CD4-positive, alpha-beta memory T cell (primary cell): ENCODE results near the gene PRR35. TPM values are rescaled to one million over a fixed set of nuclear protein-coding genes. Genes with fewer than 3 reads are reported as not detected.

Experiments
- CTCF ChIA-PET: fragments of 350-600 bp; sonication (Branson Sonifier 250); formaldehyde crosslinking; loops from one replicate; lab custom pipeline; 2021; ENCODE audit warnings: inconsistent platforms; ENCODE audit not compliant: partially characterized antibody; lab: Charles Lee
- POLR2A ChIA-PET: fragments of 350-600 bp; sonication (Branson Sonifier 250); formaldehyde crosslinking; loops from one replicate; lab custom pipeline; 2021; ENCODE audit not compliant: partially characterized antibody; lab: Charles Lee
- DNase-seq, 5 donors: peaks; one replicate each; pipeline versions ENCODE4 v3.0.0 to v3.0.0-alpha.2; 2020 to 2022; ENCODE audit warnings: mixed read lengths in 1 of 5
- H3K27ac ChIP-seq: one replicate; pipeline ENCODE4 v1.7.0; 2013; ENCODE audit warnings: low read depth, low read length
- H3K27me3 ChIP-seq: 2 replicates; pipeline ENCODE4 v1.7.0; 2013; ENCODE audit warnings: mild to moderate bottlenecking, low read length, moderate library complexity; ENCODE audit not compliant: insufficient read depth
- H3K36me3 ChIP-seq: 2 replicates; pipeline ENCODE4 v1.7.0; 2013; ENCODE audit warnings: mild to moderate bottlenecking, low read length, moderate library complexity; ENCODE audit not compliant: insufficient read depth
- H3K4me1 ChIP-seq: 2 replicates; pipeline ENCODE4 v1.7.0; 2013; ENCODE audit warnings: mild to moderate bottlenecking, low read length, moderate library complexity; ENCODE audit not compliant: insufficient read depth
- H3K4me3 ChIP-seq, 2 donors: one replicate each; pipeline ENCODE4 v1.7.0; 2013; ENCODE audit warnings: low read length in 2 of 2, mild to moderate bottlenecking in 1 of 2
- H3K9me3 ChIP-seq, 2 donors: one replicate each; pipeline ENCODE4 v1.7.0; 2013; ENCODE audit warnings: low read length in 2 of 2, control low read depth in 1 of 2; ENCODE audit not compliant: control insufficient read depth in 1 of 2
- H3K27ac Mint-ChIP-seq, 7 donors: one replicate each; pipeline ENCODE4 v1.8.0; 2020 to 2021; ENCODE audit warnings: mixed read lengths in 7 of 7, mild to moderate bottlenecking in 6 of 7, inconsistent platforms in 3 of 7, moderate library complexity in 3 of 7
- H3K27me3 Mint-ChIP-seq, 2 donors: one replicate each; pipeline ENCODE4 v1.8.0; 2020 to 2021; ENCODE audit warnings: mixed read lengths in 2 of 2
- H3K36me3 Mint-ChIP-seq, 2 donors: one replicate each; pipeline ENCODE4 v1.8.0; 2020 to 2021; ENCODE audit warnings: mixed read lengths in 2 of 2, inconsistent platforms in 1 of 2, mild to moderate bottlenecking in 1 of 2
- H3K4me1 Mint-ChIP-seq, 4 donors: one replicate each; pipeline ENCODE4 v1.8.0; 2020 to 2021; ENCODE audit warnings: mixed read lengths in 4 of 4, mild to moderate bottlenecking in 1 of 4
- H3K4me3 Mint-ChIP-seq, 8 donors: one replicate each; pipeline ENCODE4 v1.8.0; 2020 to 2021; ENCODE audit warnings: mixed read lengths in 8 of 8, mild to moderate bottlenecking in 7 of 8, moderate library complexity in 6 of 8, inconsistent platforms in 3 of 8
- H3K9me3 Mint-ChIP-seq, 8 donors: one replicate each; pipeline ENCODE4 v1.8.0; 2020 to 2021; ENCODE audit warnings: mixed read lengths in 8 of 8, mild to moderate bottlenecking in 5 of 8, inconsistent platforms in 3 of 8, moderate library complexity in 1 of 8
- intact Hi-C: fragments of 100-400 bp; cut with micrococcal nuclease; formaldehyde crosslinking; loops from one replicate; pipeline ENCODE4 v1.15.1; 2023
- polyA plus RNA-seq, 2 donors: library from polyadenylated mRNA; unstranded; fragments of 300-500 nt; fragmentation: Illumina TruSeq; gene quantifications; one replicate each; pipeline ENCODE4 v1.2.3, GENCODE V29; 2021
- total RNA-seq, 2 experiments: library from RNA; stranded (reverse); gene quantifications; one replicate each; pipeline ENCODE4 v1.2.3, GENCODE V29; 2021

Gene PRR35
- total and polyA plus RNA-seq, 4 experiments from 2014 or later, result not detected

DNA sequence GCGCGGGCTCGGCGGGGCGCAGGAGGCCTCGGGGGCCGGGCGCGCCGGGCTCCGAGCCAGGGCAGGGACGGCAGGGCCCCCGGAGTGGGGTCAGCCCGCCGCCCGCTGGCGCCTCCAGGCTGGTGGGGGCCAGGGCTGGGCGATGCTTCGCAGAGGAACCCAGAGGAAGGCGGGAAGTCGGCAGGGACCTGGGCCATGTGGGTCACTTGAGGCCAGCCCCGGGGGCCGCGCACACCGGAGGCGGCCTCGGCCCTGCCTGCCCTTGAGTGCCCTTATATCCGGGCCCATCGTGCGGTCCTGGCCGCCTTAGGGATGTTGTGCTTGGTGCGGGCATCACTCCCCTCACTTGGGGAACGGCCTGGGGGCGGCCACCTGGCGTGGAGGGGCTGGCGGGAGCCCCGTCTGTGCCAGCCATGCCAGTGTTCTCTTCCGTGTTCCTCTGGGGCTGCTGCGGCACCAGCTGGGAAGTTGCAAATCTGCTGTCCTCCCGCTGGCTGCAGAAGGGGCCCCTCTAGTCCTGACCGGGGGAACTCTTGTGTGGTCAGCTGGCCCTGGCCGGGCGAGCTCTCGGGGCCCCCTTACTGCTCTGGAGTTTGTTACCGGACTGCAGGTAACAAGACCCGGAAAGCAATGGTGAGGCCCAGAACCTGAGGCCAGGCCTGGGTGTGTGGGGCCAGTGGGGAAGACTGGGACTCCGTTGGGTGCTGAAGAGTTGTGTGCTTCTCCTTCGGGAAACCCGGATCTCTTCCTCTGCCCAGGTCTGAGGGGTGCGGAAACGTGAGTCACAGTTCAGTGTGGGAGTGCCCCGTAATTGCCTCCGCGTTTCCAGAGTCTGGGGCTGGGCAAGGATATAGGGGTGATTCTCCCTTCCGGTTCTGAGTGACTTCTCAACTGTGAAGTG is 31.8 kb upstream of the PRR35 start:
- Histone ChIP-seq H3K4me1 (peaks cover 43% of the 10 kb centered on the region), H3K4me3 (peak overlapping the region; percentile 50 to 57), H3K27me3 (no peaks in the 10 kb centered on the region), H3K9me3 (no peaks in the 10 kb centered on the region), H3K27ac (peak overlapping the region; percentile 73), H3K36me3 (peaks cover 5% of the 10 kb centered on the region)
- peak in 4 of 5 donors; percentile 20 to 53 (median 30) for DNase-seq
- Mint-ChIP-seq H3K9me3 (no peaks in the 10 kb centered on the region), H3K36me3 (peaks cover 0 to 8% of the 10 kb centered on the region in 2 donors), H3K4me3 (peak overlapping the region; percentile 90 to 95 (median 92)), H3K27me3 (no peaks in the 10 kb centered on the region), H3K4me1 (peaks cover 16 to 44% (median 29%) of the 10 kb centered on the region in 4 donors), H3K27ac (peak overlapping the region; percentile 81 to 95 (median 92))
- ChIA-PET CTCF (no interaction called here), POLR2A (interaction anchor here (0.5 to 2.1 kb wide), 9 partner anchors 19 to 1483 kb away, joined by 3 to 16 read pairs (median 5); partner anchors contain the start of genes METTL26, NHLRC4 and RAB11FIP3)
- intact Hi-C loops, result no loop called here

GRCh38 chr16:529012-529575 is 31.1 kb upstream of the PRR35 start:
- H3K4me1 ChIP-seq, result peaks cover 43% of the 10 kb centered on the region
- H3K27ac ChIP-seq, result peak overlapping the region; percentile 73
- H3K36me3 ChIP-seq, result peaks cover 5% of the 10 kb centered on the region
- Mint-ChIP-seq H3K4me3 (peak overlapping the region; percentile 90 to 95 (median 92)), H3K27ac (peak overlapping the region; percentile 81 to 95 (median 92)), H3K36me3 (peaks cover 0 to 8% of the 10 kb centered on the region in 2 donors), H3K27me3 (no peaks in the 10 kb centered on the region), H3K9me3 (no peaks in the 10 kb centered on the region), H3K4me1 (peaks cover 16 to 44% (median 29%) of the 10 kb centered on the region in 4 donors)
- CTCF ChIA-PET, result no interaction called here
- H3K9me3 ChIP-seq, result no peaks in the 10 kb centered on the region
- peak in 3 of 5 donors; percentile 15 to 29 (median 23) for DNase-seq
- no peaks in the 10 kb centered on the region for H3K27me3 ChIP-seq
- peak overlapping the region; percentile 50 to 57 for H3K4me3 ChIP-seq
- intact Hi-C loops, result no loop called here
- POLR2A ChIA-PET, result interaction anchor here (0.5 to 2.1 kb wide), 5 partner anchors 18 to 1483 kb away, joined by 3 to 8 read pairs (median 5); partner anchors contain the start of genes METTL26, NHLRC4 and RAB11FIP3

DNA sequence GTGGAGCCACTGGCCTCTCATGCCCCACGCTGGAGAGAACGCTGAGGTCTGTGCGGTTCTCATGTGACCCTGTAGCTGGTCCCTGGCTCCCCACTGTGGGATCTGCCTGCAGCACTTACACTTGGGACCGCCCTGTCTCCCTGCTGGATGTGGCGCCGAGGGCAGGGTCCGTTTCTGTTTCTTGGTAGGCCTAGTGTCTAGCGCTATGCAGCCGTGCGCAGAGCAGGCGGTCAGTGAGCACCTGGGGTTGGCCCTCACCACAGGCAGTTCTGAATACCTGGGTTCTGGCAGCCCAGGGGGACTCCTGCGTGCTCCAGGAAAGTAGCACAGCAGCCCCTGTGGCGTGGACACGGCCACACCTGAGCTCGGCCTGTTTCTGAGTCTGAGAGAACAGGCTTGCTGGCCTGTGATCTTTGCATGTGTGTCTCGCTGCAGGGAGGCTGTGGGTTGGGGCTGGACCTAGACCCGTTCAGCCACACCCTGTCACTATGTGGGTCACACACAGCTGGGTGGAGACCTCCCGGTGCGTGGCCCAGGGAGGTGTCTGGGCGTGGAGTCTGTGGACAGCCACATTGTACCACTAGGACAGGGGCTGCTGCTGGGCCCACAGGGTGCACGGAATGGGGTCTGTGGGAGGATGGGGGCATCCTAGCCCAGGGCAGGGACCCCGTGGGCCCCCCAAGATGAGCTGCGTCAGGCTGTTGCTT is 29.9 kb upstream of the PRR35 start:
- Histone ChIP-seq H3K9me3 (no peaks in the 10 kb centered on the region), H3K36me3 (peaks cover 5% of the 10 kb centered on the region), H3K27ac (no peak overlapping the region), H3K4me3 (peak overlapping the region in 1 of 2 donors; percentile 57), H3K4me1 (peaks cover 39% of the 10 kb centered on the region), H3K27me3 (no peaks in the 10 kb centered on the region)
- POLR2A ChIA-PET, result no interaction called here
- H3K36me3 Mint-ChIP-seq, result peaks cover 0 to 8% of the 10 kb centered on the region in 2 donors
- peaks cover 16 to 39% (median 27%) of the 10 kb centered on the region in 4 donors for H3K4me1 Mint-ChIP-seq
- intact Hi-C loops, result no loop called here
- peak overlapping the region; percentile 55 to 95 (median 76) for H3K4me3 Mint-ChIP-seq
- peak overlapping the region in 4 of 7 donors; percentile 47 to 92 (median 74) for H3K27ac Mint-ChIP-seq
- H3K27me3 Mint-ChIP-seq, result no peaks in the 10 kb centered on the region
- no peak for DNase-seq
- H3K9me3 Mint-ChIP-seq, result no peaks in the 10 kb centered on the region
- CTCF ChIA-PET, result no interaction called here

DNA sequence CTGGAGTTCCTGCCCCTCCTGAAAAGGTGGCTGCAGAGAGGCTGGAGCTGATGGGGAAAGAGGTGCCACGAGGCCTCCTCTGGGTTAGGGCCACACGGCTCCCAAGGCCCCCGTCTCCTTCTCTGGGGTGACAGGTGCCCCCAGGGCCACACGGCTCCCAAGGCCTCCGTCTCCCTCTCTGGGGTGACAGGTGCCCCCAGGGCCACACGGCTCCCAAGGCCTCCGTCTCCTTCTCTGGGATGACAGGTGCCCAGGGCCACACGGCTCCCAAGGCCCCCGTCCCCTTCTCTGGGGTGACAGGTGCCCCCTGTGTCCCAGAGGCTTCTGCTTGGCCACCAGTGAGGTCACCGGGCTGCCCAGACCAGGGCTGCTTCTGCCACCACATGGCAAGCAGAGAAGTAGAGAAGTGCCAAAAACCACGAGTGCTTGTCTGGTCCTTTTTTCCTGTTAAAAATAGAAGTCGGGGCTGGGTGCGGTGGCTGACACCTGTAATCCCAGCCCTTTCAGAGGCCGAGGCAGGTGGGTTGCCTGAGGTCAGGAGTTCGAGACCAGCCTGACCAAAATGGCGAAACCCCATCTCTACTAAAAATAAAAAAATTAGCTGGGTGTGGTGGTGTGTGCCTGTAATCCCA is 28.6 kb upstream of the PRR35 start:
- ChIA-PET POLR2A (no interaction called here), CTCF (interaction anchor here (1.2 kb wide), 1 partner anchor 13 kb away, joined by 3 read pairs; no protein-coding TSS in a partner anchor)
- H3K4me3 ChIP-seq, result no peak overlapping the region
- H3K36me3 ChIP-seq, result peaks cover 5% of the 10 kb centered on the region
- peaks cover 25% of the 10 kb centered on the region for H3K4me1 ChIP-seq
- Mint-ChIP-seq H3K4me1 (peaks cover 9 to 25% (median 17%) of the 10 kb centered on the region in 4 donors), H3K36me3 (peaks cover 0 to 5% of the 10 kb centered on the region in 2 donors), H3K4me3 (peak overlapping the region in 1 of 8 donors; percentile 21), H3K27me3 (no peaks in the 10 kb centered on the region), H3K9me3 (no peaks in the 10 kb centered on the region), H3K27ac (no peak overlapping the region)
- H3K27ac ChIP-seq, result no peak overlapping the region
- DNase-seq, result no peak
- no peaks in the 10 kb centered on the region for H3K9me3 ChIP-seq
- intact Hi-C loops, result no loop called here
- H3K27me3 ChIP-seq, result no peaks in the 10 kb centered on the region

GRCh38 chr16:533391-534123 is 26.6 kb upstream of the PRR35 start:
- Histone ChIP-seq H3K27ac (no peak overlapping the region), H3K4me3 (no peak overlapping the region), H3K9me3 (no peaks in the 10 kb centered on the region), H3K27me3 (no peaks in the 10 kb centered on the region), H3K36me3 (peaks cover 5% of the 10 kb centered on the region), H3K4me1 (peaks cover 23% of the 10 kb centered on the region)
- Mint-ChIP-seq H3K36me3 (peaks cover 0 to 3% of the 10 kb centered on the region in 2 donors), H3K4me3 (no peak overlapping the region), H3K27ac (no peak overlapping the region), H3K9me3 (no peaks in the 10 kb centered on the region), H3K4me1 (peaks cover 8 to 21% (median 14%) of the 10 kb centered on the region in 4 donors), H3K27me3 (no peaks in the 10 kb centered on the region)
- no peak for DNase-seq
- POLR2A ChIA-PET, result no interaction called here
- intact Hi-C loops, result no loop called here
- CTCF ChIA-PET, result no interaction called here

GRCh38 chr16:534135-534534 is 26.1 kb upstream of the PRR35 start:
- ChIA-PET POLR2A (no interaction called here), CTCF (no interaction called here)
- no peaks in the 10 kb centered on the region for H3K27me3 Mint-ChIP-seq
- intact Hi-C loops, result no loop called here
- H3K9me3 Mint-ChIP-seq, result no peaks in the 10 kb centered on the region
- H3K27ac Mint-ChIP-seq, result no peak overlapping the region
- no peak for DNase-seq
- Histone ChIP-seq H3K9me3 (no peaks in the 10 kb centered on the region), H3K27ac (no peak overlapping the region), H3K4me1 (peaks cover 19% of the 10 kb centered on the region), H3K4me3 (no peak overlapping the region), H3K27me3 (no peaks in the 10 kb centered on the region), H3K36me3 (peaks cover 5% of the 10 kb centered on the region)
- H3K4me1 Mint-ChIP-seq, result peaks cover 7 to 16% (median 12%) of the 10 kb centered on the region in 4 donors
- peaks cover 0 to 4% of the 10 kb centered on the region in 2 donors for H3K36me3 Mint-ChIP-seq
- no peak overlapping the region for H3K4me3 Mint-ChIP-seq
